HCT116 (cell line): ENCODE measurements around the gene TCERG1L.

Experiments
- EZH2 ChIP-seq: fragments of 200-600 bp; sonication (generic); IDR thresholded peaks from 2 replicates; pipeline ENCODE4 v1.6.1; 2017; ENCODE audit warnings: antibody characterized with exemption, mixed run types
- POLR2A ChIP-seq: IDR thresholded peaks from 2 replicates; pipeline ENCODE4 v1.7.0; 2011; ENCODE audit warnings: borderline replicate concordance; ENCODE audit not compliant: insufficient read depth, insufficient read length; ENCODE audit errors: extremely low read depth
- YY1 ChIP-seq: IDR thresholded peaks from 2 replicates; pipeline ENCODE4 v1.6.1; 2011; ENCODE audit warnings: low read length, low read depth, moderate library complexity, mild to moderate bottlenecking; ENCODE audit not compliant: insufficient replicate concordance; ENCODE audit errors: extremely low read depth
- TF ChIP-seq, protein P1 (sequence below), 3 experiments: fragments of 200-600 bp in 1 of 3; sonication (generic) in 1 of 3; IDR thresholded peaks in 2 of 3; conservative IDR thresholded peaks in 1 of 3; 2 replicates each; pipeline ENCODE4 v1.5.1; 2012 to 2017; ENCODE audit warnings: low read depth in 2 of 3, low read length in 2 of 3, antibody characterized with exemption in 1 of 3, borderline replicate concordance in 1 of 3, control low read depth in 1 of 3, mild to moderate bottlenecking in 1 of 3, mixed read lengths in 1 of 3, mixed run types in 1 of 3, moderate library complexity in 1 of 3; ENCODE audit not compliant: insufficient read depth in 1 of 3
- TF ChIP-seq, protein P2 (sequence below): IDR thresholded peaks from 2 replicates; pipeline ENCODE4 v1.6.1; 2012

- no peak for TF ChIP-seq EZH2
- TF ChIP-seq YY1 = no peak
- TF ChIP-seq, protein P1, sequence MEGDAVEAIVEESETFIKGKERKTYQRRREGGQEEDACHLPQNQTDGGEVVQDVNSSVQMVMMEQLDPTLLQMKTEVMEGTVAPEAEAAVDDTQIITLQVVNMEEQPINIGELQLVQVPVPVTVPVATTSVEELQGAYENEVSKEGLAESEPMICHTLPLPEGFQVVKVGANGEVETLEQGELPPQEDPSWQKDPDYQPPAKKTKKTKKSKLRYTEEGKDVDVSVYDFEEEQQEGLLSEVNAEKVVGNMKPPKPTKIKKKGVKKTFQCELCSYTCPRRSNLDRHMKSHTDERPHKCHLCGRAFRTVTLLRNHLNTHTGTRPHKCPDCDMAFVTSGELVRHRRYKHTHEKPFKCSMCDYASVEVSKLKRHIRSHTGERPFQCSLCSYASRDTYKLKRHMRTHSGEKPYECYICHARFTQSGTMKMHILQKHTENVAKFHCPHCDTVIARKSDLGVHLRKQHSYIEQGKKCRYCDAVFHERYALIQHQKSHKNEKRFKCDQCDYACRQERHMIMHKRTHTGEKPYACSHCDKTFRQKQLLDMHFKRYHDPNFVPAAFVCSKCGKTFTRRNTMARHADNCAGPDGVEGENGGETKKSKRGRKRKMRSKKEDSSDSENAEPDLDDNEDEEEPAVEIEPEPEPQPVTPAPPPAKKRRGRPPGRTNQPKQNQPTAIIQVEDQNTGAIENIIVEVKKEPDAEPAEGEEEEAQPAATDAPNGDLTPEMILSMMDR (IDR thresholded peaks at IDR 0.05 in 2 of 3, conservative IDR thresholded peaks at IDR 0.05 in 1 of 3; ENCODE audit: borderline replicate concordance in 1 of 3, insufficient read depth in 1 of 3, low read depth in 2 of 3, low read length in 2 of 3) = no peak
- TF ChIP-seq, protein P2, sequence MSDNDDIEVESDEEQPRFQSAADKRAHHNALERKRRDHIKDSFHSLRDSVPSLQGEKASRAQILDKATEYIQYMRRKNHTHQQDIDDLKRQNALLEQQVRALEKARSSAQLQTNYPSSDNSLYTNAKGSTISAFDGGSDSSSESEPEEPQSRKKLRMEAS = no peak
- no peak for TF ChIP-seq POLR2A
Observed at GRCh38 chr10:131222986-131223385, 88.5 kb downstream of the TCERG1L start.
